Measurements from ENCODE around the gene NPIPA7.
"Not testable (repeated sequence)": the region's sequence is repeated elsewhere in the genome, so short reads cannot be mapped to it uniquely, and the experiment has no call there.

Gene NPIPA7

DNA sequence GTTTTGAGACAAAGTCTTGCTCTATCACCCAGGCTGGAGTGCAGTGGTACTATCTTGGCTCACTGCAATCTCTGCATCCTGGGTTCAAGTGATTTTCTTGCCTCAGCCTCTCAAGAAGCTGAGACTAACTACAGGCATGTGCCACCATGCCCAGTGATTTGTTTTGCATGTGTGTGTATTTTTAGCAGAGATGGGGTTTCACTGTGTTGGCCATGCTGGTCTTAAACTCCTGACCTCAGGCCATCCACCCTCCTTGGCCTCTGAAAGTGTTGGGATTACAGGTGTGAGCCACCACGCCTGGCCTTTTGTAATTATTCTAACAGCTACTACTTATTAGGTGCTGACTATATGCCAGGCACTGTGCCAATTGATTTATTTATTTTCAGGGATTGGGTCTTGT lies 25.3 kb downstream of the NPIPA7 start:
- H3K36me3 ChIP-seq; H3K27me3 ChIP-seq; H3K4me1 ChIP-seq; H3K9me3 ChIP-seq; H3K4me3 ChIP-seq (ENCODE audit: low read depth, low read length); DNase-seq: not testable (repeated sequence)

- not testable (repeated sequence) for H3K4me3 ChIP-seq (ENCODE audit: low read depth, low read length); DNase-seq; H3K9me3 ChIP-seq; H3K27me3 ChIP-seq; H3K36me3 ChIP-seq; H3K4me1 ChIP-seq
These were observed 26.5 kb downstream of the NPIPA7 start for GRCh38 chr16:16405421-16405820.

DNA sequence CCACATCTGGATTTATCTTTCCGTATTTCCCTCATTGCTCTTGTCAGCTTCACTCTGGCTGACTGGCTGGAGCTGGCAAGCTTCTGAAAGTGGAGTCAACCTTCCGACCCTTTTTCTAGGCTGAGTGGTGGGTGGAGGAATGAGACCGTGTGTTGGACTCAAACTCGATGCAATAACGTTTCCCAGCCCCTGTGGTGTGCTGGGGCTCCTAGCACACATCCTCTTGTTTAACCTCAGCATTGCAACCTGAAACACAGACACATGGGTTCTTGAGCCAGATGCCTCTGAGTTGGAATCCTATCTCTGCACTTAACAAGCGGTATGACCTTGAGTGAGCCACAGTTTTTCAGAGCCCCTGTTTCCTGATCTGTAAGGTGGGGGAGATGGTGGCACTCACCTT lies 29.5 kb downstream of the NPIPA7 start:
- not testable (repeated sequence) for H3K9me3 ChIP-seq; H3K4me3 ChIP-seq (ENCODE audit: low read depth, low read length)

GRCh38 chr16:16413773-16414172 lies 34.8 kb downstream of the NPIPA7 start:
- H3K36me3 ChIP-seq; H3K9me3 ChIP-seq; H3K4me3 ChIP-seq (ENCODE audit: low read depth, low read length); H3K27me3 ChIP-seq; DNase-seq; H3K4me1 ChIP-seq: not testable (repeated sequence)

More for the DNA sequence above, 29.5 kb downstream of the NPIPA7 start:
- H3K27me3 ChIP-seq, H3K36me3 ChIP-seq, H3K4me1 ChIP-seq, DNase-seq: not testable (repeated sequence)

DNA sequence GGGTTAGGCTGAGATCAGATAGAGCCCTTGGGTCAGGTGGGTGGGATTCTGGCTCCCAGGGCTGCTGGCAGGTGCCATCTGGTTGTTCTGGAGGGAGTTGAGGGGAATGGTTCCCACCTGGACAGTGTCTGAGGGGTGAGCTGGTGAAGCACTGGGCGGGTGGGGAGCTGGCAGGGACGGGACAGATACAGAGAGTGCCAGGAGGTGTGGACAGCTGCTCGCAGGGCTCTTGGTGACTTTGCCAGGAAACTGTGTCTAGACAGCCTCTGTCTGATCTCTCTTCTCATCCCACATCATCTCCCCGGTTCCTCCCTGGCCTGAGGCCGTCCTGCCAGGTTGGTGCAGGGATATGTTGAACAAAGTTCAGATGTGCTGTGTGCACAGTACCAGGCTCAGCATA lies 38.1 kb downstream of the NPIPA7 start:
- not testable (repeated sequence) for H3K36me3 ChIP-seq

DNA sequence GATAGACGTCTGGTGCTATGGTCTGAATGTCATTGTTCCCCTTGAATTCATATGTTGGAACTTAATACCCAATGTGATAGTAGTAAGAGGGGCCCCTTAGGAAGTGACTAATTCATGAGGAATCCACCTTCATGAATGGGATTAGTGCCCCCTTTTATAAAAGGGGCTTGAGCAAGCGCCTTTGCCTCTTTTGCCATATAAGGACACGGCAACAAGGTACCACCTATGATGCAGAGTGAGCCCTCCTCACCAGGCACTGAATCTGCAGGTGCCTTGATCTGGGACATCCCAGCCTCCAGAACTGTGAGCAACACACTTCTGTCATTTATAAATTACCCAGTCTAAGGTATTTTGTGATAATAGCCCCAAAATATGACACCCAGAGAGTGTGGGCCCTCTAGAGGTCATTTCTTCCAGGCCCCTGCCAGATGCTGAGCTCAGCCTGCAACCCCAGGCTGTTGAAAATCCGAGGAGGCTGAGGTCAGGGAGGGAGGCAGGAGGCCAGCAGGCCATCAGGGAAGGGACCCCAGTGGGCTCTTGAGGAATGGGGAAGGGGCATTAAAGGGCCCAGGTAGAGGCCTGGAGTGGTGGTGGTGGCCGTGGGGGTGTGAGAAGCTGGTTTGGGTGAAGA lies 39.1 kb downstream of the NPIPA7 start:
- not testable (repeated sequence) for H3K4me1 ChIP-seq; H3K27me3 ChIP-seq; H3K9me3 ChIP-seq; H3K36me3 ChIP-seq; H3K4me3 ChIP-seq (ENCODE audit: low read depth, low read length); DNase-seq

More for the DNA sequence above, 38.1 kb downstream of the NPIPA7 start:
- H3K9me3 ChIP-seq; H3K4me3 ChIP-seq (ENCODE audit: low read depth, low read length); H3K27me3 ChIP-seq; H3K4me1 ChIP-seq; DNase-seq: not testable (repeated sequence)

DNA sequence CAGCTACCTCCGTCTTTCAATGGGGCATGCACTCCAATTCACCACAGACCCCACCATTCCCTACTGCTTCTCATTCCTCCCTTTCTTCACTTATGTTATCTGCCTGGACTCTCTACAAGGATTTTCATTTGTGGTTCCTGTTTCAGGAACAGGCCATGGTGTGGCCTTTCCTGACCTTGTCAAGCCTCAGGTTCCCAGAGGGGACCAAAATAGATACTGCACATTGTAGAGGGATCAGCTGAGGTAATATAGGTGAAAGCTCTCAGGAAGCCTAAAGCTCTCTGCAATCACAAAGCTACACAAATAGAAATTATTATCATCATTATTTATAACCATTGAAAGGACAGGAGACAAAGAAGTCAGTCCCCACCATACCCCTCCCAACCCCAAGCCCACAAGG lies 41.6 kb downstream of the NPIPA7 start:
- not testable (repeated sequence) for H3K4me3 ChIP-seq (ENCODE audit: low read depth, low read length); H3K9me3 ChIP-seq; DNase-seq; H3K27me3 ChIP-seq; H3K36me3 ChIP-seq; H3K4me1 ChIP-seq

- H3K9me3 ChIP-seq; DNase-seq; H3K27me3 ChIP-seq; H3K4me1 ChIP-seq; H3K4me3 ChIP-seq (ENCODE audit: low read depth, low read length); H3K36me3 ChIP-seq: not testable (repeated sequence)
These were observed 46.2 kb downstream of the NPIPA7 start for GRCh38 chr16:16425146-16425545.

- not testable (repeated sequence) for H3K4me1 ChIP-seq; H3K4me3 ChIP-seq (ENCODE audit: low read depth, low read length); DNase-seq; H3K27me3 ChIP-seq; H3K9me3 ChIP-seq; H3K36me3 ChIP-seq
These were observed 52.2 kb downstream of the NPIPA7 start for GRCh38 chr16:16431135-16431534.

DNA sequence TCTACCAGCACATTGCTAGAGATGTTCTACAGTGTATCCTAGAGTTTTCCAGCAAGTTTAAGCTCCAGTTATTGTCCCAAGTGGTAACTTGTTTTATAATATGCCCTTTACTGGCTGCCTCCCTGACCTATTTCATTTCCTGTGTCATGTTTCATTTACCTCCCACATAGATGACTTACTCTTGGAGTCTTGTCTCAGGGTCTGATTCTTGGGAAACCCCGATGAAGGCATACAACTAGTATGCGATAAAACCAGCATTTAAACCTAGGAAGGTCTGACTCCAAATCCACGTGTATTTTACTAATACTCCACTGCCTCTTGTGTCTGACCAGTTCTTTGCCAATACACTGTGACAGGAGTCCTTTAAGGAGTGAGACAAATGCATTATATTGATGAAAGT lies 55.8 kb downstream of the NPIPA7 start:
- H3K4me1 ChIP-seq; H3K36me3 ChIP-seq; DNase-seq; H3K9me3 ChIP-seq; H3K4me3 ChIP-seq (ENCODE audit: low read depth, low read length); H3K27me3 ChIP-seq: not testable (repeated sequence)

DNA sequence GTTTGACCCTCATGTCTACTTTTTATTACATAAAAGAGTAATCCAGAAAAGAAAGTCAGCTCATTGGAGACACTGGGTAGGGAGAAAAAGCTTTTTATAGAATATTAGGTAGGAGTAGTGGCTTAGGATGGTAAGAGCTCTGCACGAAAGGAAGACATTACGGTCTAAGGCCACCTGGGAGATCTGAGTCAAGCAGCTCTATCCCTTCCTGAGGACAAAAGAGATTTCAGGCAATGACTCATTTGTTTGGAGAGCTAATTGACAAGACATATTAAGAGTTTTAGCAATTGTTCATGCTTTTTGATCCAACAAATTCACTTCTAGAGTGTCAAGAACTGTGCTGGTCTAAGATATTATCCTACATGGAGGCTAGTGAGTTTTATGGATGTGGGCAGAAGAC lies 62.5 kb downstream of the NPIPA7 start:
- H3K27me3 ChIP-seq; H3K9me3 ChIP-seq; DNase-seq; H3K36me3 ChIP-seq; H3K4me3 ChIP-seq (ENCODE audit: low read depth, low read length); H3K4me1 ChIP-seq: not testable (repeated sequence)
